Measurements from ENCODE around the gene INIP. TPM values are rescaled to one million over a fixed set of nuclear protein-coding genes. Genes with fewer than 3 reads are reported as not detected.

INIP gene
- total RNA-seq, 3 donors from 2014 or later (not counting 1 experiment from before 2014, with no cell fraction given): 9.9 to 16.7 (median 16.4) TPM

DNA sequence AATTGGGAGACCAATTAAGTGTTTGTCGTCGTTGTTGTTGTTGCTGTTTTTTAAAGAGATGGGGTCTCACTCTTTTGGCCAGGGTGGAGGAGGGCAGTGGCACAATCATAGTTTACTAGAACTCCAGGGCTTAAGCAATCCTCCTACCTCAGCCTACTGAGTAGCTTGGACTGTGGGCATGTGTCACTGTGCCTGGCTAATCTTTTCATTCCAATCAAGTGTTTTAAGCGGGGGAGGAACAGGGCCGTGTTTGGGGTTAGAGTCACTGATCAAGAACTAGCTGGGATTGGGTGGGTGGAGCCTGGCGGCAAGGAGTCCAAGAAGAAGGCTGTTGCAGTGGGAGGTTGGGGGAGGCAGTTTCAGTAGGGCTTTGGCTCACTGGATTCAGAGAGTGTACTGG is 46.4 kb upstream of the INIP start:
- H3K36me3 Mint-ChIP-seq: peaks cover 9% of the 10 kb centered on the region
- H3K9me3 Mint-ChIP-seq: peaks cover 0 to 2% of the 10 kb centered on the region in 2 donors
- ATAC-seq (no peak), DNase-seq (no peak)
- intact Hi-C loops (cut with micrococcal nuclease): no loop called here
- TF ChIP-seq, protein P1, sequence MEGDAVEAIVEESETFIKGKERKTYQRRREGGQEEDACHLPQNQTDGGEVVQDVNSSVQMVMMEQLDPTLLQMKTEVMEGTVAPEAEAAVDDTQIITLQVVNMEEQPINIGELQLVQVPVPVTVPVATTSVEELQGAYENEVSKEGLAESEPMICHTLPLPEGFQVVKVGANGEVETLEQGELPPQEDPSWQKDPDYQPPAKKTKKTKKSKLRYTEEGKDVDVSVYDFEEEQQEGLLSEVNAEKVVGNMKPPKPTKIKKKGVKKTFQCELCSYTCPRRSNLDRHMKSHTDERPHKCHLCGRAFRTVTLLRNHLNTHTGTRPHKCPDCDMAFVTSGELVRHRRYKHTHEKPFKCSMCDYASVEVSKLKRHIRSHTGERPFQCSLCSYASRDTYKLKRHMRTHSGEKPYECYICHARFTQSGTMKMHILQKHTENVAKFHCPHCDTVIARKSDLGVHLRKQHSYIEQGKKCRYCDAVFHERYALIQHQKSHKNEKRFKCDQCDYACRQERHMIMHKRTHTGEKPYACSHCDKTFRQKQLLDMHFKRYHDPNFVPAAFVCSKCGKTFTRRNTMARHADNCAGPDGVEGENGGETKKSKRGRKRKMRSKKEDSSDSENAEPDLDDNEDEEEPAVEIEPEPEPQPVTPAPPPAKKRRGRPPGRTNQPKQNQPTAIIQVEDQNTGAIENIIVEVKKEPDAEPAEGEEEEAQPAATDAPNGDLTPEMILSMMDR (IDR thresholded peaks at IDR 0.05): no peak
- 93% methylated on average over 5 of the region's 5 CpGs for WGBS (ENCODE audit: insufficient coverage)
- H3K9me3 ChIP-seq (ENCODE audit: control insufficient read depth, insufficient read depth, low read length): no peaks in the 10 kb centered on the region
- H3K4me1 Mint-ChIP-seq: peaks cover 26 to 57% of the 10 kb centered on the region in 2 donors
- H3K4me3 Mint-ChIP-seq: no peak overlapping the region
- H3K27me3 Mint-ChIP-seq (ENCODE audit: low read depth in 2 of 2): peaks cover 14% of the 10 kb centered on the region in 2 donors
- peaks cover 12% of the 10 kb centered on the region for H3K4me1 ChIP-seq (ENCODE audit: control insufficient read depth, insufficient read depth, low read length)
- H3K27me3 ChIP-seq (ENCODE audit: control insufficient read depth, insufficient read depth, low read length): no peaks in the 10 kb centered on the region
- H3K4me3 ChIP-seq (ENCODE audit: low read length): no peak overlapping the region
- no peaks in the 10 kb centered on the region for H3K36me3 ChIP-seq (ENCODE audit: control insufficient read depth, insufficient read depth, low read length)
- H3K27ac Mint-ChIP-seq: no peak overlapping the region
- H3K27ac ChIP-seq (ENCODE audit: low read length): no peak overlapping the region

DNA sequence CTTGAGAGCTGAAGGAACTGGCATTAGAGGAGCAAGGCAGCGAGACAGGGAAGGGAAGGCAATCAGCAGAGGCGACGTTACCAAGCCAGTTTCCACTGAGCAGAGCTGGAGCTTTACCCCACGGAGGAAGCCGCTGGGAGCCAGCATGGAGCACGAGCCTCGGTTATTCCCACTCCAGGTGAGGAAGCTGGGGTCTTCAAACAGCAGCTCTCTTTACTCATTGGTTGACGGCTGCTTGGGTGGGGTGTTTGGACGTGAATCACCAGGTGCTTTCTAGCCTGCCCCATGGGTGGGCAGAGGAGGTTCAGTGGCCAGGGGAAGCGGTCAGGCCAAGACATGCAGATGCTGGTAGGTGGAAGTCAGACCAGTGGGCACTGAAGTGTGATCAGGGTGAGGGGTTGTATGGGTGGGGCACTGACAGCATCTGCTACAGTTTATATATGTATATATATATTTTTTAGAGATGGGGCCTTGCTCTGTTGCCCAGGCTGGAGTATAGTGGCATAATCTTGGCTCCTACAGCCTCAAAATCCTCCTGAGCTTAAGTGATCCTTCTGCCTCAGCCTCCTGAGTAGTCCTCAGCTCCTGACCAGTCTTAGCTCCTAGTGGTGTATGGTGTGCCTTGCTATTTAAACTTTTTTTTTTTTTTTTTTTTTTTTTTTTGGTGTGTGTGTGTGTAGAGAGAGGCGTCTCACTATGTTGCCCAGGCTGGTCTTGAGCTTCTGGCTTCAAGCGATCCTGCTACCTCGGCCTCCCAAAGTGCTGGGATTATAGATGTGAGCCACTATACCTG is 45.0 kb upstream of the INIP start:
- Mint-ChIP-seq H3K27ac (no peak overlapping the region), H3K4me1 (peaks cover 26 to 60% of the 10 kb centered on the region in 2 donors), H3K9me3 (peaks cover 0 to 2% of the 10 kb centered on the region in 2 donors), H3K4me3 (no peak overlapping the region), H3K36me3 (peaks cover 9% of the 10 kb centered on the region), H3K27me3 (ENCODE audit: low read depth in 2 of 2) (peaks cover 13 to 14% of the 10 kb centered on the region in 2 donors)
- intact Hi-C loops (cut with micrococcal nuclease): no loop called here
- H3K4me1 ChIP-seq (ENCODE audit: control insufficient read depth, insufficient read depth, low read length): peaks cover 19% of the 10 kb centered on the region
- H3K4me3 ChIP-seq (ENCODE audit: low read length): no peak overlapping the region
- ATAC-seq: no peak
- H3K27ac ChIP-seq (ENCODE audit: low read length): no peak overlapping the region
- no peaks in the 10 kb centered on the region for H3K9me3 ChIP-seq (ENCODE audit: control insufficient read depth, insufficient read depth, low read length)
- WGBS (ENCODE audit: insufficient coverage): 91% methylated on average over 13 of the region's 13 CpGs
- TF ChIP-seq, protein P1 (IDR thresholded peaks at IDR 0.05): no peak
- no peaks in the 10 kb centered on the region for H3K36me3 ChIP-seq (ENCODE audit: control insufficient read depth, insufficient read depth, low read length)
- H3K27me3 ChIP-seq (ENCODE audit: control insufficient read depth, insufficient read depth, low read length): no peaks in the 10 kb centered on the region
- DNase-seq: no peak

DNA sequence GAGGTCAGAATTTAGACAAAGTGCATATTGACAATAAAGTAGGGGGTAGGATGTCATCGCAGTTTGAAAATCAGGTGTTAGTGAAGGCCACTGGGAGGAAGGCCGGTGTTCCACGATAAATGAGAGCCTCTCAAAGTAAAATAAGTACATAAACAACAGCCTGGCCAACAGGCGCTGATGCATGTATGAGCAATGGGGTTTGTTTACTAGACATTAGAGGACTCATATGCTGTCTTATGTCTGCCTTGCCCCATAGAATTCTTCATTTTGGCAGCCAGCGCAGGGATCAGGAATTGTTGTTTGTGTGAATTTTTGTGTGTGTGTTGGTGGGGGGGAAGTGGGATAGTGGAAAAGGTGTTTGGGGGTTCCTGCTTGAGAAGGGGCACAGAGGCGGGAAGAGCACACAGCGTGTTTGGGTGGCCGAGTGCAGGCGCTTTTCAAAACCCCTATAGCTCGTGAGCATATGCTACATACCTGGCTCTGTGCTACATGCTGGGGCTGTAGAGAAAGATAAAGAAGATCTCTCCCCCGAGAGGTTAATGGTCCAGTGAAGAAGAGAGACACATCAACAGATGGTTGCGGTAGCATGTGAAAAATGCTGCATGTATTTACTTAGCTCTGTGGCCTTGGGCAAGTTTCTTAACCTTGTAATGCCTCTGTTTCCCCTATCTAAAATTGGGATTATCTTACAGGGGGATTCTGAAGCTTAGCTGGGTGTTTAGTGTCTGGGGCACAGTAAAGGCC is 44.2 kb upstream of the INIP start:
- H3K4me3 Mint-ChIP-seq: no peak overlapping the region
- peaks cover 14% of the 10 kb centered on the region in 2 donors for H3K27me3 Mint-ChIP-seq (ENCODE audit: low read depth in 2 of 2)
- peaks cover 9% of the 10 kb centered on the region for H3K36me3 Mint-ChIP-seq
- peaks cover 0 to 2% of the 10 kb centered on the region in 2 donors for H3K9me3 Mint-ChIP-seq
- Histone ChIP-seq H3K9me3 (ENCODE audit: control insufficient read depth, insufficient read depth, low read length) (no peaks in the 10 kb centered on the region), H3K36me3 (ENCODE audit: control insufficient read depth, insufficient read depth, low read length) (no peaks in the 10 kb centered on the region), H3K27ac (ENCODE audit: low read length) (no peak overlapping the region), H3K4me3 (ENCODE audit: low read length) (no peak overlapping the region), H3K4me1 (ENCODE audit: control insufficient read depth, insufficient read depth, low read length) (peaks cover 20% of the 10 kb centered on the region), H3K27me3 (ENCODE audit: control insufficient read depth, insufficient read depth, low read length) (no peaks in the 10 kb centered on the region)
- DNase-seq (no peak), ATAC-seq (no peak)
- peaks cover 26 to 65% of the 10 kb centered on the region in 2 donors for H3K4me1 Mint-ChIP-seq
- TF ChIP-seq, protein P1 (IDR thresholded peaks at IDR 0.05): no peak
- WGBS (ENCODE audit: insufficient coverage): 94% methylated on average over 10 of the region's 12 CpGs
- intact Hi-C loops (cut with micrococcal nuclease): no loop called here
- H3K27ac Mint-ChIP-seq: no peak overlapping the region
